Epithelial cell of alveolus of lung (primary cell): ENCODE data around the gene EXOSC6. TPM values are rescaled to one million over a fixed set of nuclear protein-coding genes. Genes with fewer than 3 reads are reported as not detected.

ENCODE experiments used
- total RNA-seq: library from RNA; depleted of rRNA; stranded (reverse); fragments of >200 nt; gene quantifications from 2 replicates; pipeline ENCODE4 v1.2.1, GENCODE V29; 2015

The EXOSC6 gene
- 15.2 and 21.5 TPM in 2 replicates for total RNA-seq

GRCh38 chr16:70251629-70252354 lies at the start of gene EXOSC6:
TSS of gene EXOSC6 (minus strand) at chr16:70251940. CDS start at chr16:70251900, 40 bp downstream.

GRCh38 chr16:70298988-70299938 lies 47.5 kb upstream of the EXOSC6 start, which contains the start of gene DDX19B:
TSS of gene DDX19B (plus strand) at chr16:70299186. CDS start at chr16:70299298, 112 bp downstream.

DNA sequence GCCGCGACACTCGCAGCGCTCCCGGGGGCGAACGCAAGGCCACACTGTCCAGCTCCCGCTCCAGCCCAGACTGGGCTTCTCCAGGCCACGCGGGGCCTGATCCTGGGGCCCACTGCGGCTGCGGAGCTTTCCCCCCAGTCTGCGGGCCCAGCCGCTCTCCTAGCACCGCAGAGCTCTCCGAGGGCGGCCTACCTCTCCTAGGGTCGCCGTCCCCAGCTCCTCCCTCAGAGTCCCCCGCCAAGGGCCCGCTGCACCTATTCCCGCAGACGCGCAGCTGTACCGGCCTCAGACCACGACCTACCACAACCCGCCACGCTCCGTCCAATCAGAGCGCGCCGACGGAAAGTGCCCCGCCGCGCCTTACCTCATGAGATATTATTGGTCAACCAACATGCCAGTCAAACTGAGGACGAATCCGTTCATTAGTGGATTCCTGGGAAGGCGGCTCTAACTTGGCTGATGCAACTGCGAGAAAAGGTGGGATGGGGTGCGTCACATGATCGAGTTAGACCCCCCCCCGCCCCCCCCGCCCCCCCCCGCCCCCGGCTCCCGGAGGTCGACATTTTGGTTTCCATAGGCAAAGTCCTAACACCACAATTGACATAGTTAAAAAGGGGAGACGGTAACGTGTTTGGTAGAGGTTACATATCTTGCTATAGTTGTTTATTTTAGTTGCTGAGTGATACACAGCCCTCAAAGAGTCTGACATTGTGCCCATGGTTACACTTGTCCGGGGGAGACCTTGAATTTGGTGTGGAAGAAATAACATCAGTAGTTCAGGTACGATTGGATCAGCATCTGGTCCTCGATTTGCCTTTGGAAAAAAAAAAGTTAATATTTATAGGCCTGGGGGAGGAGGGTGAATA lies 37.7 kb upstream of the EXOSC6 start, which contains the start of gene AARS1:
Gene AARS1, minus strand, starts transcription at position 278 of the 866 bp plus-strand sequence. CDS start 6,743 bp downstream, outside the sequence.

Other genes starting within 250 kb of the EXOSC6 start
- gene PDPR, start 137.6 kb downstream of the EXOSC6 start, total RNA-seq: 14.2 and 20.9 TPM in 2 replicates
- 0.08 TPM in 1 of 2 replicates, not detected in the other for gene CLEC18C, start 78.2 kb downstream of the EXOSC6 start, total RNA-seq
- 97.3 and 185 TPM in 2 replicates for gene AARS1, start 37.6 kb upstream of the EXOSC6 start, total RNA-seq
- gene DDX19B, start 47.2 kb upstream of the EXOSC6 start, total RNA-seq: 35.3 and 42.3 TPM in 2 replicates
- gene DDX19A, start 95.0 kb upstream of the EXOSC6 start, total RNA-seq: 27.4 and 29.8 TPM in 2 replicates
- 22.3 and 40.6 TPM in 2 replicates for gene ST3GAL2, start 187.2 kb upstream of the EXOSC6 start, total RNA-seq
- gene FCSK, start 202.7 kb upstream of the EXOSC6 start, total RNA-seq: 8.5 and 13.1 TPM in 2 replicates